ENCODE data around the gene METAP1.

- no peak for TF ChIP-seq EZH2 (IDR thresholded peaks at IDR 0.05; ENCODE audit: borderline replicate concordance, low read depth, low read length, poor library complexity, severe bottlenecking)
- TF ChIP-seq CTCF (conservative IDR thresholded peaks at IDR 0.05; ENCODE audit: low read depth, low read length), result no peak
Measured at GRCh38 chr4:98996056-98996764, 689 bp downstream of the METAP1 start.

All from A673 (cell line).